ENCODE data around the gene EEFSEC. TPM values are rescaled to one million over a fixed set of nuclear protein-coding genes. Genes with fewer than 3 reads are reported as not detected.

Gene EEFSEC
- total and polyA plus RNA-seq, 4 donors: 9.8 to 20.1 (median 11.6) TPM

DNA sequence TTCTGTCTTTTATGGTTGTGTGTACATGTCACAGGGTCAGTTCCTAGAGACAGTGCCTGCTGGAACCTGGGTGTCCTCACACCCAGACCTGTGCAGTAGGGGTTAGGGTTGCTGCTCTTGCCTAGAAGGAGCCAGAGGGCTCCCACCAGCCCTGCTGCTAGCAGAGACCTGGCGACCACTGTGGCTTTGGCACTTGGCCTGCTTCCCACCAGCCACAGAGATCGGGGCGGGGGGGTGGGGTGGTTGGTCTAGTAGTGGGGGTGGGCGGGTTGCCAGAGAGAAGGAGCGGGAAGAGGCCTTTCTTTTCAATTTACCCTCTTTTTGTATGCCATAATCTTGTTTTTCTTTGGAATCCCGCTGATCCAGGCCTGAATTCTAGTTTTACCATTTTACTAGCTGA, 29.4 kb downstream of the EEFSEC start:
- no peak for DNase-seq
- H3K4me3 ChIP-seq: no peak overlapping the region
- H3K36me3 ChIP-seq (ENCODE audit: control insufficient read depth in 4 of 4, insufficient read depth in 4 of 4, low read length in 4 of 4): no peaks in the 10 kb centered on the region
- no peaks in the 10 kb centered on the region for H3K9me3 ChIP-seq (ENCODE audit: control insufficient read depth in 4 of 4, insufficient read depth in 3 of 4, low read length in 3 of 4)
- TF ChIP-seq CTCF (IDR thresholded peaks at IDR 0.05; ENCODE audit: control extremely low read depth, extremely low read depth): no peak
- WGBS, 2 donors: 47 to 50% methylated on average over 4 to 6 of the region's 6 CpGs
- ATAC-seq (ENCODE audit: insufficient read depth, low FRiP score): no peak
- no peak overlapping the region for H3K27ac ChIP-seq (ENCODE audit: low read depth in 1 of 2, low read length in 1 of 2)
- peaks cover 2 to 37% (median 17%) of the 10 kb centered on the region in 5 donors for H3K4me1 ChIP-seq (ENCODE audit: control insufficient read depth in 5 of 5, insufficient read depth in 5 of 5, low read length in 5 of 5)
- no peaks in the 10 kb centered on the region for H3K27me3 ChIP-seq (ENCODE audit: control insufficient read depth in 3 of 3, insufficient read depth in 3 of 3, low read length in 2 of 3)
- H3K9ac ChIP-seq (ENCODE audit: insufficient read depth in 1 of 2, low read length in 2 of 2): no peak overlapping the region

DNA sequence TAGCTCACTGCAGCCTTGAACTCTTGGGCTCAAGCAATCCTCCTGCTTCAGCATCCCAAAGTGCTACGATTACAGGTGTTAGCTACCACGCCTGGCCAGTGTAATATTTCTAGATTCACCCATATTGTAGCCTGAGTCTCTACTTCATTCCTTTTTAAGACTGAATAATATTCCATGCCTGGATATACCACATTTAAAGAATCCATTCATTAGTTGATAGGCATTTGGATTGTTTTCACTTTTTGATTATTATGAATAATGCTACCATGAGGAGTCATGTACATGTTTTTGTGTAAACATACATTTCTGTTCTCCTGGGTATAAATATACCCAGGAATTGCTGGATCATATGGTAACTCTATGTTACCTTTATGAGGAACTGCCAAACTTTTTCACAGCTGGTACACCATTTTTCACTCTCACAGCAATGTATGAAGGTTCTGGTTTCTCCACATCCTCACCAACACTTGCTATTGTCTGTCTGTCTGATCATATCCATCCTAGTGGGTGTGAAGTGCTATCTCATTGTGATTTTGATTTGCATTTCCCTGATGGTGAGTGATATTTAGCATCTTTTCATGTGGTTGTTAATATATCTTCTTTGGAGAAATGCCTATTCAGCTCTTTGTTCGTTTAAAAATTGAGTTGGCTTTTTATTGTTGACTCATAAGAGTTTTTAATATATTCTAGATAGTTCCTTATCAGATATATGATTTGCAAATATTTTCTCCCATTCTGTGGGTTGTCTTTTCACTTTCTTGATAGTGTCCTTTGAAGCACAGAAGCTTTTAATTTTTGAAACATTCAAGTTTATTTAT, 32.6 kb downstream of the EEFSEC start:
- ATAC-seq (ENCODE audit: insufficient read depth, low FRiP score): no peak

DNA sequence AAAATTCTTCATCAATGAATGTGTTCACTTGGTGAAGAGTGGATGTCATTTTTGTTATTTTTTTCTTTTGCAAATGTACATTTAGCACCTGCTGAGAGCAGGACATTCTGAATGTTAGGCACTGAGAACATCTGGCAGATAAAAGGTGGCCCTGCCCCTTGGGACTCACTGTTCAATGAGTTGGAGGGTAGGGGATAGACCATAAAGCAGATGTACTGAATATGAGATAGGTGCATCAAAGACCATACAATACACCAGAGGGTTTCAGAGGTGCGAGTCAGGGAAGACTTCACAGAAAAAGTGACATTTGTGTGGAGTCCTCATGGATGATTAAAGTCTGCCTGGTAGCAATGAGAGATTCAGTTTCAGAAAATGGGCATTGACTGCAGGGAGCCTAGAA, 34.2 kb downstream of the EEFSEC start:
- Histone ChIP-seq H3K4me1 (ENCODE audit: control insufficient read depth in 5 of 5, insufficient read depth in 5 of 5, low read length in 5 of 5) (peaks cover 0 to under 1% (median 0%) of the 10 kb centered on the region in 5 donors), H3K9ac (ENCODE audit: insufficient read depth in 1 of 2, low read length in 2 of 2) (no peak overlapping the region), H3K27me3 (ENCODE audit: control insufficient read depth in 3 of 3, insufficient read depth in 3 of 3, low read length in 2 of 3) (no peaks in the 10 kb centered on the region), H3K27ac (ENCODE audit: low read depth in 1 of 2, low read length in 1 of 2) (no peak overlapping the region), H3K9me3 (ENCODE audit: control insufficient read depth in 4 of 4, insufficient read depth in 3 of 4, low read length in 3 of 4) (no peaks in the 10 kb centered on the region), H3K36me3 (ENCODE audit: control insufficient read depth in 4 of 4, insufficient read depth in 4 of 4, low read length in 4 of 4) (no peaks in the 10 kb centered on the region), H3K4me3 (no peak overlapping the region)
- WGBS, 2 donors: 91 to 96% methylated on average over 1 of the region's 1 CpG
- no peak for TF ChIP-seq CTCF (IDR thresholded peaks at IDR 0.05; ENCODE audit: control extremely low read depth, extremely low read depth)
- ATAC-seq (ENCODE audit: insufficient read depth, low FRiP score) (no peak), DNase-seq (no peak)

More for the DNA sequence above, 32.6 kb downstream of the EEFSEC start:
- no peaks in the 10 kb centered on the region for H3K9me3 ChIP-seq (ENCODE audit: control insufficient read depth in 4 of 4, insufficient read depth in 3 of 4, low read length in 3 of 4)
- H3K36me3 ChIP-seq (ENCODE audit: control insufficient read depth in 4 of 4, insufficient read depth in 4 of 4, low read length in 4 of 4): no peaks in the 10 kb centered on the region
- peaks cover 0 to 7% (median 5%) of the 10 kb centered on the region in 5 donors for H3K4me1 ChIP-seq (ENCODE audit: control insufficient read depth in 5 of 5, insufficient read depth in 5 of 5, low read length in 5 of 5)
- H3K27me3 ChIP-seq (ENCODE audit: control insufficient read depth in 3 of 3, insufficient read depth in 3 of 3, low read length in 2 of 3): no peaks in the 10 kb centered on the region
- H3K4me3 ChIP-seq: no peak overlapping the region
- H3K9ac ChIP-seq (ENCODE audit: insufficient read depth in 1 of 2, low read length in 2 of 2): no peak overlapping the region
- 86 to 92% methylated on average over 3 of the region's 3 CpGs for WGBS, 2 donors
- TF ChIP-seq CTCF (IDR thresholded peaks at IDR 0.05; ENCODE audit: control extremely low read depth, extremely low read depth): no peak
- H3K27ac ChIP-seq (ENCODE audit: low read depth in 1 of 2, low read length in 1 of 2): no peak overlapping the region
- DNase-seq: no peak

Measured in lung (tissue), 12 donors.